ENCODE data around the gene PAX7. TPM values are rescaled to one million over a fixed set of nuclear protein-coding genes. Genes with fewer than 3 reads are reported as not detected.

The PAX7 gene
- not detected in 2 replicates for total RNA-seq

DNA sequence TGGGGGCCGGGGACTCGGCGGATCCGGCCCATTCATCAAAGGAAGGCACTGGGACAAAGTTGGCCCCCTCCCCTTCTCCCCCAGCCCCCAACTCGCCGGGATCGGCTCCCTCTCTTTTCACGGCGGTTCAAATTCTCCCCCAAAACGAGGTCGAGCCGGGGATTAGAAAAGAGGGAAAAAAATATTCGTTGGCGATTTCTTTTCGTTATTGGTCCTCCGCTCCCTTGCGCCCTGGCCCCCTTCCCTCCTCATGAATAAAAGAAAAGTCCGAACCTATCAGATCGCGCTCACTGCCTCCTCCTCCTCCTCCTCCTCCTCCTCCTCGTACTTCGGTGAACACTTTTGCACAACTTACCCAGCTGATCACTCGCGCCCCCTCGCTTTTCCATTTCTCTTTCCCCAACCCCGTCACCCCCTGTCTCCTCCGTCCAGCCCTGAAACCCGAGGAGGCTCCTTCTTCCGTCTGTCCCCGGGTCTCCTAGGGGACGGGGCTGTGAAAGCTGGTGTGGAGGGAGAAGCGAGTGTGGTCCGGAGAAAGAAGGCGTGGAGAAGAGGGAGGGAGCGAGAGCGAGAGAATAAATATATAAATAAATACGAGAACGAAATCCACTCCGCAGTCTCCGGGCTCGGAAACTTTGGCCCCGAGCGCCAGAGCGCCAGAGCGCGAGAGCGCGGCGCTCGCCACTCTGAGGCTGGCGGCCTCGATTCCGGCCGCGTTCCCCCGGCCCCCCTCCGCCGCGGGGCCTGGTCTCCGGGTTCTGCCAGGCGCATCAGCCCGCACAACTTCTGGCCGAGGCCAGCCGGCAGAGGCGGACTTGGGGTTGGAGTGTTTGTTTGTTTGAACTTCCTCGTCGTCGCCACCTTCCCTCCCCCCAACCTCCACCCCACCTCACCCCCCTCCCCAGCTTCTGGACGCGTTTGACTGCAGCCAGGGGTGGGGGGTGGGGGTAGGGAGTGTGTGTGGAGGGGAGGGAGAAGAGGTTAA, at the start of gene PAX7:
PAX7 (plus strand) TSS at position 336 of the 985 bp plus-strand sequence. CDS start 758 bp downstream, outside the sequence.

Small RNA genes within 50 kb of the gene (small RNA-seq; reads per million reads assigned to genes)
- not detected for gene AL031737.1

Other genes with a start within 250 kb of the PAX7 start
- gene KLHDC7A, start 149.9 kb upstream of the PAX7 start, total RNA-seq: under 0.01 TPM in 1 of 2 replicates, not detected in the other
- gene TAS1R2, start 228.8 kb downstream of the PAX7 start, total RNA-seq: not detected in 2 replicates